Stimulated activated CD8-positive, alpha-beta memory T cell treated with anti-CD3 and anti-CD28 coated beads, Interleukin-7, amount 100 ng/mL, for 24 hours (primary cell): Measurements from ENCODE around the gene LRIT3.

Source experiments
- DNase-seq: peaks from one replicate; pipeline ENCODE4 v3.0.0-alpha.2; 2020; ENCODE audit warnings: low read depth

Gene LRIT3

GRCh38 chr4:109847896-109848442 lies at the start of gene LRIT3:
Gene LRIT3, plus strand, starts transcription at chr4:109848107. Its CDS starts 95 bp downstream, at chr4:109848202.
- DNase-seq, result no peak

- no peak for DNase-seq
Measured at GRCh38 chr4:109798866-109799265, 49.0 kb upstream of the LRIT3 start.

DNA sequence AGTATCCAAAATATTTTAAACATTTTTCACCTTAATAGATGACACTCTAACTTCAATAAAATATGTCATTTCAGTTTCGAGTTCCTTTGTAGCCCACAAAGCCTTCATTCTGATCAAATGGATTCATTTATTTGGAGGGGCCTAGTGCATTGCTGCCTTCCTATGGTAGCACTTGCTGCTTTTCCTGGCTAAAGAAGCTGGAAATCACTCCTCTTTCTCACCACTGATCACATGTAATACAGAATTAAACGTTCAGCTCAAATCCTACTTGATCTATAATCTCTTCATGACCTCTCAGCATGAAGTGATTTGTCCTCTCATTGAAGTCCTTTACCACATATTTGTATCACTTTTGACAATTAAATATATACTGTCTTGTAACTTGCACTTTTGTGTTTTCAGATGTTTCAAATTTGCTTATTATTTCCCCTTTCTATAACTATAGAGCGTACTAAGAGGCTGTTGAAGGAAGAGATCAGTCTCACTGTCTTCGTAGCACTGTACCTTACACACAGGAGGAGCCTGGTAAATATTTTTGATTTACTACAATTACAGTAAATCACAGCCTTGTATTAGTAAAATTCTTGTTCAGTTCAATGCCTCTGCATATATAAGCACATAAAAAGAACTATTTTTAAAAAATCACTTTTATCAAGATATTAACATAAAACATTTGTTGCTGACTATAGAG lies 46.7 kb upstream of the LRIT3 start:
- DNase-seq, result no peak

- no peak for DNase-seq
Measured at GRCh38 chr4:109801895-109802319, 46.0 kb upstream of the LRIT3 start, which contains the start of gene CFI. Gene CFI, minus strand, starts transcription at chr4:109801999. Its CDS starts 28 bp downstream, at chr4:109801971.

GRCh38 chr4:109803924-109804571 lies 43.9 kb upstream of the LRIT3 start:
- DNase-seq, result no peak

- DNase-seq, result no peak
Measured at GRCh38 chr4:109809655-109810054, 38.3 kb upstream of the LRIT3 start.

DNA sequence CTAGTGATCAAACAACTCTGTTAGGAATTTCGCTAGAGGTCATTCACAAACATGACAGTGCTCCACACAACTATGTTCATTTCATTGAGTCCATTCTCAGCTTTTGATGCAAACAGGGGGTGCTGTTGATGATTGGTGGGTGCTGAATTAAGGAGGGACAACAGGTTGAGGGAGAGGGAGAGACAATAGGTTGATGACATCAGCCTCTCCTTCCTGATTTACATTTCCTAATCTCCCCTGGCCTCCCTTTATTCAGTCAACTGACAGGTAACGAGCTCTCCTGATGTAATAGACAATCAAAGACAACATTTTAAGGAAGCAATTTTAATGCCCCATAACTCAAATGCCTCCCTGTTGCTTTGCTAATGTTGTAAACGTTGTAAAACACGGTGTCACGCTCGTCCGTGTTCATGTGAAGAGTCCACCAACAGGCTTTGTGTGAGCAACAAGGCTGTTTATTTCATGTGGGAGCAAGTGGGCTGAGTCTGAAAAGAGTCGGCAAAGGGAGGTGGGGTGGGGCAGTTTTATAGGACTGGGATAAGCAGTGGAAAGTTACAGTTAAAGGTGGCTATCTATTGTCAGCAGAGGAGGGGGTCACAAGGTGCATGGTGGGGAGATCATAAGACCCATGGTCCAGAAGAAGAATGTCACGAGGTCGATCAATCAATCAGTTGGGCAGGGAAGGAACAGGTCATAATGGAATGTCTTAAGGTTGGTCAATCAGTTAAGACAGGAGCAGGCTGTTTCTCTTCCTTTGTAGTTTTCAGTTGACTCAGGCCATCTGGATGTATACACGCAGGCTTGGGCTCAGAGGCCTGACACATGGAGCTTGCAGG lies 37.1 kb upstream of the LRIT3 start:
- no peak for DNase-seq

DNA sequence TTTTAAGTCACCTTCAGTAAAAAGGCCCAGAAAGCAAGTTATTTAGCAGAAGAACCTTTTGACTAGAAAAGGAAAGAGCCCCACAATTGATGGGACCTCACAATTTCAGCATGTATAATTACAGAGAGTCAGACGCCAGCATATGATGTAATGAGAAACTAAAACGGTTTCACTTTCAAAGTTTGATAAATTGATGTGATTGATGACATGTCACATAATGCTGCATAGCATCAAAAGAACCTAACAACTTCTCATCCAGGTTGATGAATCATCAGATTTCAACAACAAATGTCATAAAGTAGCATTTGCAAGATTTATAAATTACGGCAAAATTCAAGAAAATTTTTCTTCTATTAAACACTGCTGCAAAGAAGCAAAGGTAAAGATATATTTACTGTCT lies 36.2 kb upstream of the LRIT3 start:
- no peak for DNase-seq

GRCh38 chr4:109815151-109816081 lies 32.5 kb upstream of the LRIT3 start, which contains the start of gene GAR1:
Gene GAR1, plus strand, starts transcription at chr4:109815762. Its CDS starts 403 bp downstream, at chr4:109816165.
- DNase-seq, result peak; percentile 73

GRCh38 chr4:109816082-109816442 lies 31.8 kb upstream of the LRIT3 start:
- DNase-seq, result peak; percentile 17

DNA sequence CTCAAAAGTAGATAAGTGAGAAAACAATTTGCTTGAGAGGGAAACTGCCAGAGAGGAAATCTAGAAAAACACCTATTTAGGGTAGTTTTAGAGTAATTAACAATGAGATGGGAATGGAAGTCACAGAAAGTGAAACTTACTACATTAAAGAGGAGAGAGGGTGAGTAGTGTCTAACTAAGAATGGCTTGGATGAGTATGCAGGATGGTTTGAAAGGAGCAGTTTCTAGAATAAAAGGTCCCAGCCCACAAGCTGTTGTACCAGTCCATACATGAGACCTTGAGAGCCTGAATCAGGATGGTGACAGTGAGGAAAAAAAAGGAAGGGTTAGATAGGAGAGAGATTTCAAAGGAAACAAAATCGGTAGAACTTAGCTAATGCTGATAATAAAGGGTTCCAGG lies 31.0 kb upstream of the LRIT3 start:
- no peak for DNase-seq

GRCh38 chr4:109818268-109818667 lies 29.6 kb upstream of the LRIT3 start:
- no peak for DNase-seq

- no peak for DNase-seq
Measured at GRCh38 chr4:109820563-109820962, 27.3 kb upstream of the LRIT3 start.

DNA sequence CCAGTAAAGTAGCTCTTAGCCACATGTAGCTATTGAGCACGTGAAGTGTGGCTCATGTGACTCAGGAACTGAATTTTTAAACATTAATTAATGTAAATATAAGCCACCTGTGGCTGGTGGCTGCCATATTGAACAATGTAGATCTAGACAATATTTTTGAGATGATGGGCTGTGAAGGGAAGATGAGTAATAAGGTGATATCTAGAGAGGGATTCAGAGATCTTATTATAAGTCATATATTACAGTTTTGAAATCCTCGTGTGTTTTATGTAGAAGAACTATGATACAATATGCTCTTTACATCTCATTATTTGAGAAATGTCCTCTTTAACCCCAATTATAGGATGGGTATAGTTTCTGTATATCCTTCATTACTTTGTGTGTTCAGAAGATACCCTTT lies 26.7 kb upstream of the LRIT3 start:
- no peak for DNase-seq

- no peak for DNase-seq
Measured at GRCh38 chr4:109826719-109827118, 21.2 kb upstream of the LRIT3 start.

GRCh38 chr4:109827672-109828071 lies 20.2 kb upstream of the LRIT3 start, which contains the start of gene RRH:
Gene RRH, plus strand, starts transcription at chr4:109827972. Its CDS starts 56 bp downstream, at chr4:109828028.
- DNase-seq, result no peak

DNA sequence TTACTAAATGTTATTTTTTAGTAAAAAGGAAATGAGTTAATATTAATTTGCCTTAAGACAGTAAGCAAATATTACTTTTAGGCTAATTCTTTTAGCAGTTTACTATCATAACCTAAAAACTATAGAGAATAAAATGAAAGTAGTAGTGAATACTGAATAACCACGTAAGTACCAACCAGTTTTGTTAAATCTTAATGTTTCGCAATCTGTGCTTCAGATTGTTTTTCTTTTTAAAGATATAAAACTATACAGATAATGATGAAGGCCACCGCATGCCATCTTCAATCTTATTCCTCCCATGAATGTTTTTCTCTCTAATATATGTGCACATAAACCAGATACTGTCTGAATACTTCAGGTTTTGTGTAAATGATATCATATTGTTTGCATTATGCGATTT lies 14.2 kb upstream of the LRIT3 start:
- DNase-seq, result no peak

DNA sequence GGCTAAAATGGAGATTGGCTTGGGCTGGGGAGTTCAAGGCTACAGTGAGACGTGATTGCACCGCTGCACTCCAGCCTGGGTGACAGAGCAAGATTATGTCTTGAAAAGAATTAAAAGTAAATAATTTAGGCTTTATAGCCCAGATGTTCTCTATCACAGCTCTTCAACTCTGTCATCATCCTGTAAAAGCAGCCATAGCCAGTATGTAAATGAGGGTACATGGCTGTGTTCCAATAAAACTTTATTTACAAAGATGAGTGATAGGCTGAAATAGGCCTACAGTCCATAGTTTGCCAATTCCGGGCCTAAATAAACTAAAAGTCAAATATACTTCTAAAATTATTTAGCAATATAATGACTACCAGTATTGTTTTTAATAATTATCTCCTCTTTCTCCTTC lies 10.9 kb upstream of the LRIT3 start:
- DNase-seq, result no peak

GRCh38 chr4:109846395-109847098 lies 1.4 kb upstream of the LRIT3 start:
- DNase-seq, result no peak

DNA sequence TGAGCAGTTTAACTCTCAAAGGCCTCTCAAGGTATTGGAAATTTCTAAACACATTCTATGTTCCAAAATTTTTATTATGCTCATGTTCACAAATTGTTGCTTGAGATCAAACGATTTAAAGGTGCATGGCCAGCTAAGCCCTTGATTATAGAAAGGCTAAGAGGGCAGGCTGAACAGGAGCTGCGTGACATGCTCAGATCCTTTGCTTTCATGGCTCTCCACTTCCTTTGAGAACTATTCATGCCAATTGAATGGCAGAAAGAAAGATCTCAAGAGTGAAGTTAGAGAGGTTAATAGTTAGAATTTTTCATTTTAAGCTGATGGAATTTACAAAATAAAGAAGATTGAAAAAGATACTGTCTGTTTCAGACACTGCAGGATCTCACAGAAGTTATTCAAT lies 594 bp downstream of the LRIT3 start:
- DNase-seq, result no peak

DNA sequence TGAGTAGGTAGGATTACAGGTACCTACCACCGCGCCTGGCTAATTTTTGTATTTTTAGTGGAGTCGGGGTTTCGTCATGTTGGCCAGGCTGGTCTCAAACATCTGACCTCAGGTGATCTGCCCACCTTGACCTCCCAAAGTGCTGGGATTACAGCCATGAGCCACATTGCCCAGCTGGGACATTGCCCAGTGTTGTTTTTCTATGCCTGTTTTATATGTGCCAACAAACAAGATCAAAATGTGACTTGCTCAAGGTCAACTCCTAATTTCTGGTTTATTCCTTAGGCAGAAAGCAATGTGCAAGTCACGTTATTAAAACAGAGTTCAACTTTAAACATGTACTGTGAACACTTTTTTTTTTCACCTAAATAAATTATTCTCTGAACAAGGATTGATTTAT lies 2.7 kb downstream of the LRIT3 start:
- no peak for DNase-seq
